Kidney epithelial cell (primary cell): ENCODE data around the gene CNKSR1. TPM values are rescaled to one million over a fixed set of nuclear protein-coding genes. Genes with fewer than 3 reads are reported as not detected.

Source experiments
- DNase-seq: peaks from one replicate; pipeline ENCODE4 v3.0.0-alpha.2; 2010; ENCODE audit warnings: low read depth
- H3K27me3 ChIP-seq: 2 replicates; pipeline ENCODE4 v1.6.0; 2011; ENCODE audit warnings: low read length; ENCODE audit not compliant: control insufficient read depth, insufficient read depth
- H3K36me3 ChIP-seq: 2 replicates; pipeline ENCODE4 v1.5.1; 2011; ENCODE audit warnings: low read length; ENCODE audit not compliant: control insufficient read depth, insufficient read depth
- H3K4me3 ChIP-seq: 2 replicates; pipeline ENCODE4 v1.5.1; 2011; ENCODE audit warnings: low read depth, mild to moderate bottlenecking, control low read depth, low read length
- CTCF ChIP-seq: IDR thresholded peaks from 2 replicates; pipeline ENCODE4 v1.5.1; 2011; ENCODE audit warnings: mild to moderate bottlenecking, moderate library complexity, low read length, control low read depth, inconsistent platforms; ENCODE audit not compliant: insufficient read depth, poor library complexity, severe bottlenecking
- total RNA-seq: library from RNA; depleted of rRNA; stranded (reverse); fragments of >200 nt; gene quantifications from 2 replicates; pipeline ENCODE4 v1.2.3, GENCODE V29; 2015

Gene CNKSR1
- total RNA-seq, 1 donor from 2014 or later, result 15.2 TPM

- Histone ChIP-seq H3K27me3 (no peaks in the 10 kb centered on the region), H3K36me3 (no peaks in the 10 kb centered on the region), H3K4me3 (no peak overlapping the region)
- DNase-seq, result no peak
- no peak for TF ChIP-seq CTCF
These were observed 60.1 kb downstream of the CNKSR1 start for GRCh38 chr1:26237230-26237966.

Other genes with a start within 250 kb of the CNKSR1 start
- gene PAFAH2, start 179.4 kb upstream of the CNKSR1 start, total RNA-seq, result 20.8 and 23.1 TPM in 2 replicates
- gene EXTL1, start 155.7 kb upstream of the CNKSR1 start, total RNA-seq, result 1.3 TPM in 1 of 2 replicates, not detected in the other
- 0.48 and 0.75 TPM in 2 replicates for gene SLC30A2, start 131.4 kb upstream of the CNKSR1 start, total RNA-seq
- 0.14 TPM in 1 of 2 replicates, not detected in the other for gene TRIM63, start 109.9 kb upstream of the CNKSR1 start, total RNA-seq
- gene PDIK1L, start 65.7 kb upstream of the CNKSR1 start, total RNA-seq, result 6.6 and 6.8 TPM in 2 replicates
- gene FAM110D, start 18.4 kb upstream of the CNKSR1 start, total RNA-seq, result 0.07 and 0.79 TPM in 2 replicates
- not detected in 2 replicates for gene C1orf232, start 8.5 kb upstream of the CNKSR1 start, total RNA-seq
- 53.0 and 73.8 TPM in 2 replicates for gene ZNF593, start 7.6 kb upstream of the CNKSR1 start, total RNA-seq
- gene ZNF593OS, start 5.7 kb upstream of the CNKSR1 start, total RNA-seq, result not detected in 2 replicates
- gene CATSPER4, start 13.1 kb downstream of the CNKSR1 start, total RNA-seq, result 0.04 TPM in 1 of 2 replicates, not detected in the other
- gene CEP85, start 56.7 kb downstream of the CNKSR1 start, total RNA-seq, result 7.5 and 9.7 TPM in 2 replicates
- 113 and 133 TPM in 2 replicates for gene SH3BGRL3, start 102.6 kb downstream of the CNKSR1 start, total RNA-seq
- 9.4 and 10.2 TPM in 2 replicates for gene UBXN11, start 129.1 kb downstream of the CNKSR1 start, total RNA-seq
- 1.2 TPM in 1 of 2 replicates, not detected in the other for gene CD52, start 140.5 kb downstream of the CNKSR1 start, total RNA-seq
- gene CRYBG2, start 176.6 kb downstream of the CNKSR1 start, total RNA-seq, result 2.7 and 18.6 TPM in 2 replicates
- gene ZNF683, start 195.3 kb downstream of the CNKSR1 start, total RNA-seq, result not detected in 2 replicates
- not detected in 2 replicates for gene LIN28A, start 233.3 kb downstream of the CNKSR1 start, total RNA-seq